SH-SY5Y (cell line): ENCODE data around the gene TMOD4.

Experiments
- GATA2 ChIP-seq: IDR thresholded peaks from 2 replicates; pipeline ENCODE4 v1.6.1; 2011; ENCODE audit warnings: mild to moderate bottlenecking, low read depth, low read length
- GATA3 ChIP-seq: IDR thresholded peaks from 2 replicates; pipeline ENCODE4 v1.6.1; 2011; ENCODE audit warnings: low read depth, mild to moderate bottlenecking, low read length, moderate library complexity

DNA sequence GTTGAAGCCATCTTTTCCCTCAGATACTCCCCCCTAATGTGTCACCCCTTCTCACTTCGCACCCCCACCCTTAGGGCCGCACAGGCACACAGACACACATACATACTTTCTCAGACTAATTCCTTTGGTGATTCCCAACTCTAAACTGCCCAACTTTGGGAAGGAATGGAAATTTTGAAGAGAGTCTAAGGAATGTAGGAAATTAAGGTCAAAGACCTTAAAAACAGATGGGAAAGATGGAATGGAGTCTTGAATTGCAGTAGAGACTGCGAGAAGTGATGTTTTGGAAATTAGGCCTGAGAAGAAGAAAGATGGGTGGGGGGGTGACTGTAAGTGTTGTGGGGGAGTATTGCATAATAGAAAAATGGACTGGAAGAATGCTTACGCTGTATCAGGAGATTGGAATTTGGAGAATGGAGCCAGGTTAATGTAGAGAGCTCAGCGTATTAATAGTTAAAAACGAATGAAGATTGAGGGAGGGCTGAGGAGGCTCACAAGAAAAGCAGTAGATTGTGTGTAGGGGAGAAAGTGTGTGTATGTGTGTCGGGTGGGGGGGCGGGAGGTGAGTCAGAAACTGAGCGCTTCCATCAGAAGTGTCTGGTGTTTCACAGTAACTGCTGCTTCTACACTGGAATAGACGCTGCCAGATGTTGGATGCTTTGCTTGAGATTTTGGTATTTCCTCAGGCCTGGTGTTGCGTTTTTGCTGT, 24.2 kb upstream of the TMOD4 start:
- no peak for TF ChIP-seq GATA2
- TF ChIP-seq GATA3 = no peak
